GM19324 (cell line): ENCODE results near the gene PLPP4.

Experiments
- ATAC-seq: cut with Tn5 transposase; IDR thresholded peaks from one replicate; pipeline ENCODE4 v1.9.1; 2021; ENCODE audit warnings: mild to moderate bottlenecking, moderate library complexity; ENCODE audit not compliant: unreplicated experiment, low FRiP score

PLPP4 gene

GRCh38 chr10:120562956-120563355 lies 105.9 kb downstream of the PLPP4 start:
- no peak for ATAC-seq

DNA sequence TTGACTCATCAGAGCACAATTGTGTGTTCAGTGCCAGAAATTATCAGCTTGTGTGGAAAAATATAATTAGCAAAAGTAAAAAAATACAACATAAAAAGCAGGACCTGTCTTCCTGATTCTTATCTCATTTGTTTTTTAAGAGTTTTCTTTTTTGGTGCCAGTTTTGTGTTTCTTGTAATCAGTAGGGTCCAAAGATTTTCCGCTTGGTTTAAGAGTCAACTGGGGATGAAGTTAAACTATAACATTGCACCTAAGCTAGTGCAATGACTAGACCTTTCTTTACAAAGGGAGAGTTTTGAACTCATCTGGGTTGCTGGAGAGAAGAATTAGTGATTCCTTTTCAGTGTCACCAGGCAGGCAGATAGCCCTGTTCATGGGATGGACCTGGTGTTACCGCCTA lies 113.4 kb downstream of the PLPP4 start:
- ATAC-seq, result no peak

DNA sequence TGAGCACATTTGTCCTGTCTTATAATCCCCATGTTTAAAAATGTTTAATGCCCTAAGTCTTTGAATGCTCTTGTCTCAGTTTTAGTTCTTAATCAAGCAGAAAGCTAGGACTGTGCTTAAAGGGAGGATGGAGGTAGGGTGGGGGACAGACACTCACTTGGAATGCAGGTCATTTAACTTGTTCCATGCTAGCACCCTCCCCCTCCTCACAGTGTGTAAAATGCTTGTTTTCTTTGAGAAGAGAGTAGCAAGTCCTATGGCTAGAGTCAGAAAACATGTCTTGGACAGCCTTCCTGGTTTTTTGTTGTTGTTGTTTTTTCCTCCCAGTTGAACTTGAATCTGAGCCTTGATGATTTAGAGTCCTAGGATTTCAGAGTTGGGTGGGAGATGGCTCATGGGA lies 114.2 kb downstream of the PLPP4 start:
- no peak for ATAC-seq

DNA sequence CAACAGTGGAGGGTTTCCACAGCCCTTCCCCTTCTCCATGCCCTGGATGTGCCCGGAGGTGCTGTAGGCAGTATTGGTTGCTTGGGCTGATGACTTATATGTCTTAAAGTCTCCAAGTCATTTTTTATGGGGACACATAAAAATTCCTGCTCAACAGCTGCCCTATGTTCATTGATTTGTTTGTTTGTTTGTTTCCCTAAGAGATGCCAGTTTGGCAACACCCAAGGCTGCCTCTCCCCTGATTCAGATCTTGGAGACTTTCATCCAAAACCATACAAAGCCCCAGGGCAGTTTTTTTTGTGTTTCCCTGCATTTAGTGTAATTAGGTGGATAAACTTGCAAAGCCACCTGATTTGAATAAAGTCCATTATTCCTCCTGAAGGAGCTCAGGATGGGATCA lies 115.3 kb downstream of the PLPP4 start:
- ATAC-seq, result no peak

GRCh38 chr10:120573355-120573754 lies 116.3 kb downstream of the PLPP4 start:
- ATAC-seq, result no peak

GRCh38 chr10:120574981-120575380 lies 118.0 kb downstream of the PLPP4 start:
- no peak for ATAC-seq

- no peak for ATAC-seq
Measured at GRCh38 chr10:120575411-120575810, 118.4 kb downstream of the PLPP4 start.

DNA sequence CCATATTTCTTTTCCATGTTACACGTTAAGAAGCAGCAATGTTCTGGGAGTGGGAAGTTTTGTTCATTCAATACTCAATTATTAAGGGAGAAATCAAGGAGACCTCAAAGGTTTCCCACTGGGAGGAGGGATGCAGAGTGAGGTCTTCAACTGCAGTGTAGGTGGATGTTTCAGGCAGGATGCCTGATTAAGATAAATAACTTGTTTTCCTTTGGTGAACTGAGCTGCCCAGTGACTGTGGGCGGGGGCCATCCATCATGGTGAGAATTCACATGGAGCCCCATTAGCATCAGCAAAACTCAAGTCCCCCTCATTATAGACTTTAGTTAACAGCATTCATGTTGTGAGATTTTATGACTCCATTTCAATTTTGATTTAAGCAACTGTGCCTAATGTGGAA lies 121.1 kb downstream of the PLPP4 start:
- ATAC-seq, result no peak

DNA sequence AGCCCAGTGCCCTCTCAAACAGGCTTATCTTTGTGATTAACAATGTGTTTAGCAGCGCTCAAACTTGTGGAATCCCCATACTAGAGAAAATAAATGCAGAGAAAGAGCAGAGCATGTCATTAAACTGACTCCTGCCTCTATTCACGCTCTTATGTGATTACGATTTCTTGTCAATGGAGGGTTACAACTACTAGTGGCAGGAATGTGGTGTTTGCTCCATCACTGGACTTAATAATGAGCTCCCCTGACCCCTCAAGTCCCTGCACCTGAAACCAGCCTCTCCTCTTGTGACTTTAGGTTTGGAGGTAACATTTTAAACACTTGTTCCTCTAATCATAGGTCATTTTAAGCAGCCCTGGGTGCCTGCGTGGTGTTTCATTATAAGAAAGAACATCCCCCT lies 121.9 kb downstream of the PLPP4 start:
- ATAC-seq, result no peak

DNA sequence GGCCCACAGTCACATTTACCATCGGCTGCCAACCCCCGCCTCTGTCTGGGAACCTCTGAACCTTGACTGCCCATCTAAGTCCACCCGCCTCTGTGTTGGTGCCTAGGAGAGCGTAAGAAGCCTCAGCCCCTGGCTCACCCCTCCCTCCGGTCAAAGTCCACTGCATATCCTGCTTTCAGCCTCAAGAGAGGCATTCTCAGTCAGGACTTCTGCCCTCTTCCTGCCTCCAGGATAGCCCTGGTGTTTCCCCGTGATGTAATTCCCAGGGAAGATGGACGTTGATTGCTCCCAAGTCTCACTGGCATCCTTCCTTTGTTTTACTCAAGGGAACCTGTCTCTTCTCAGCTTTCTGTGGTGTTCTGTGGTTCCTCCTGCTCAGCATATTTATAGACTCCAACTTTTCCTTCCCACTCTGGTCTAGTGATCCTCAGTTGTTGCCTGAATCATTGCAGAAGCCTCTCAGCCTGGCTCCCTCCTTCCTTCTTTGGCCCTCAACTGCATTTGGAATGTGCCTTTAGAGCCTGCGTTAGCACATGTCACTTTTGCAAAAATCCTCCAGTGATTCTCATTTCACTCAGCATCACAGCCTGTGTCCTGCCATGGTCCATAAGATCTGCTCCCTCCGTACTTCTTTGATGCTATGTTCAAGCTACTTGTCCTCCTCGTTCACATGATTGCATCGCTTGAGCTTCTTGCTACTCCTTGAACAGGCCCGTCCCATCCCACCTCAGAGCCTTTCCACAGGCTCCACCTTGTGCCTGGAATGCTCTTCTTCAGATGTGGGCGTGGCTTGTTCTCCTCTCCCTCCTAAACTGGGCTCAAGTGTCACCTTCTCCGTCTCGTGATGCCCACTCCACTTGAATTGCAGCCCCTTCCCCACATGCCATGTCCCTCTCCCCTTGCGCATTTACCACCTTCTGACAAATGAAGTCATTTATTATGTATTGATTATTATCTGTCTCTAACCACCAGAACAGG lies 124.2 kb downstream of the PLPP4 start:
- ATAC-seq, result no peak

DNA sequence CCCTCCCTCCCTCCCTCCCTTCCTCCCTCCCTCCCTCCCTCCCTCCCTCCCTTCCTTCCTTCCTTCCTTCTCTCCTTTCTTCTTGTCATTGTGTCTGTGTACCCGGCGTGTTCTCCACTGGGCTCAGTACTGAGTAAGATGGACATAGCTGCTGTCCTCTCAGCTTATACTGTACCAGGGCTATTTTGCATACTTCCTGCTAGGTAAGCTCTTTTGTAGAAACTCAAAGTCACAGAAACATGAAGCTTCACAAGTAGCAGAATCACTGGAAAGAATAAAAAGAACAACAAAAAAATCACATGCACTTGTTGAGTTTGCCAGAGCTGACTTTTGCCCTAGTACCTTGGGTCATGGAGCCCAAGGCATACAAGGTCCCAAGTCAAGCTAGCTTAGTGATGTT lies 125.7 kb downstream of the PLPP4 start:
- no peak for ATAC-seq

DNA sequence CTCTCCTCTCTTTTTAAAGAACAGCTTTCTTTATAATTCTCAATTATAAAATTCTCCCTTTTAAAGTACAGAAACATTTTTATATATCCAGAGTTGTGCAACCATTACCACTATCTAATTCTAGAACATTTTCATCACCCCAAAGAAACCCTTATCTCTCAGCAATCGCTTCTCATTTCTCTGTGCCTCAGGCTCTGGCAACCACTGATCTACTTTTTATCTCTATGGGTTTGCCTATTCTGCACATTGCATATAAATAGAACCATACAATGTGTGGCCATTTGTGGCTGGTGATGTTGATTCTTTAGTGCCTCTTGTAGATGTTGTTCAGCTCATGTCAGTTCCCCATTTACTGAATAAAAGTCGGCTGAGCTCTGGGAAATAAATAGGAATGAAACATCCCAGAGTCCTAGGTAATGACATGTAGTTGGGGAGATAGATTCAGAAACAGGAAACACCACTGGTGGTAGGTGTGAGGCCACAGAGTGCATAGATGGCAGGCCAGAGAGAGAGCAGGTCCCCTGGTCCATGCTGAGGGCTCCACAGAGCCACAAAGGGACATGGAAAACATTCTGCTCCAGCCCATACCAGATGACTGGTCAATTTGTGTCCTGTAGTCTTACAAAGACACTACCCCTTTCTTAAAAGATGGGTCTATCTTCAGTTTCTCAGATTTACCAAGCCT lies 126.5 kb downstream of the PLPP4 start:
- no peak for ATAC-seq

DNA sequence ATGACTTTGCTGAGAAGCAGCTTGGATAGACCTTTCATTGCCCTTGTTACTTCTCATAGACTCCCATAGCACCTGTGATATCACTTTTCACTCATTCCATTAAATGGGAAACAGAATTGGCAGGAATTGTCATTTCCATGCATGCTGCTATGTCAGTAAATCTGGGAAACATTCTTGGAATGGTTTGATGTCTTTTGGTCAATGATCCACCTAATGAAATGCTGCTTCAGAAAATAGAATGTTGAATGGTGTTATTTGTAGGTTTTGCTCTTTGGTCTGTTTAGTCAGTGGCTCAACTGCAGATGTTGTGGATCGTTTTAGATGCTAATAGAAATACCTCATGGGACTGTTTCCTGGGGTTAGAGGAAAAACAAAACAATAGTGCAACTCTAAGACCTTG lies 127.8 kb downstream of the PLPP4 start:
- ATAC-seq, result no peak

DNA sequence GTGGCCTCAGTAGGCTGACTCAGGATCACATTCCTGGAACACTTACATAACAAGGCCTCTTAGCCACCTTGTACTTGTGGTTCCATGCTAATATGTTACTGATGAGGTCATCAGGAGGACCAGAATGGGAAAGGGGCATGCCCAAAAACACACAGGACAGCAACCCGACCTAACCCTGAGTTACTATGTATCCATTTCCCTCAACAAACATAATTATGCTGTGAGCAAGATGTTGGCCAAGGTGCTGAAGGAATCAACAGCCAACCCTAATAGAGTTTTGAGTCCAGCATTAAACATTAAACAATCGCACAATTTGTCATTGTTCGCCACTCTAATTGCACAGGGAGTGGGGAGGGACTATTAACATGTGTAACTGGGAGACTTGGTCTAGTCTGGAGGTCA lies 129.4 kb downstream of the PLPP4 start:
- ATAC-seq, result no peak

DNA sequence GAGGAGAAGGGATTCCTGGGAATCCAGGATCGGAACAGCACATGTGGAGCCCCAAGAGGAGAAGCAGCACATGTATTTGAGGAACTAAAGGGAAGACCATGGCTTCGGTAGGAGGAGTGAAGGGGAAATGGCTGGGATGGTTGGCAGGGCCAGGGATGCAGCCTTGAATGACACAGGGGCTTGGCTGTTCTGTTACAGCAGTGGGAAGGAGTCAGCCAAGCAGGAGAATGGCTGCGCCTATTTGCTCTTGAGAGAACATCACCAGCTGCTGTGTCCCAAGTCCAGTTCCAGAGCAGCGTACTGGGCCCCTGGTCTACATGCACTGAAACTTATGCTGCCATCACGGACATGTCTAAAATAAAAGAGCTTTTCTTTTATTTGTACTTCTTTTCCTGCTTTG lies 130.0 kb downstream of the PLPP4 start:
- no peak for ATAC-seq

DNA sequence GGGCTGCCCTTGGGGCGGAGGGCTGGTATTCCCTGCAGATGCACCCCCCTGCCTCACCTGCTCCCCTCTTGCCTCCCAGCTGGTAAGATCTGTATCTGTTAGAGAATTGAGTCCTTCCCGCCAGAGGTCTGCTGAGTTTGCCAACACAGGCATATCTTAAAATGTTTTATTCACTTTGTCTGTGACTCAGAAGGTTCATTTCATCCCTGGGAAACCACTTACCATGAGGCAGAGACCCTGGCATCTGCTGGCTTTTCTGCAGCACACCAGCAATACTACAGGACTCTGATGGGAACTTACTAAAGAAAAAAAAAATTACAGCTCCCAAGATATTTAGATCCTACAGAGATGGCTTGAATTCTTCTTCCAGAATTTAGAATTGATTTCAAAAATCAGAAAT lies 131.3 kb downstream of the PLPP4 start:
- no peak for ATAC-seq

- no peak for ATAC-seq
Measured at GRCh38 chr10:120593693-120594092, 136.7 kb downstream of the PLPP4 start.

- no peak for ATAC-seq
Measured at GRCh38 chr10:120597902-120598301, 140.9 kb downstream of the PLPP4 start.

DNA sequence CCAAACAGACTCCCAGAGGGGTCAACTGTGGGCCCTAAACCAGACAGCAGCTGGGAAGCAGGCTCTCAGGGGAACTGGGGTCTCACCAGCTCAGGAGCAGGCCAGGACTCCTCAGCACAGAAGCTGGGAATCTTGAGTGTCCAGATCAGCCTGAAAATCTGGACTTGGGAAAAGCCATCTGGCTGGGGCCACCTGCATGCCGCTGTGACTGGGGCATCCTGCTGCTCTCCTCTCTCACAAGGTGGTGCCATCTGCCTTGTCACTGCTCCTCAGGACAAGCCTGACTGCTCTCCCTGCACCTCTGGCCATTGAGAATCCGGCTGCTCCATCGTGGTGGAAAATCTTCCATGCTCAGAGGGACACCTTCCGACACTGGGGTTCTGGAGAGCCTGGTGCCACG lies 141.4 kb downstream of the PLPP4 start:
- ATAC-seq, result no peak

GRCh38 chr10:120599200-120599724 lies 142.2 kb downstream of the PLPP4 start:
- ATAC-seq, result no peak

GRCh38 chr10:120600871-120601649 lies 144.0 kb downstream of the PLPP4 start:
- ATAC-seq, result peak; percentile 34
